ENCODE results near the gene HAO2.

DNA sequence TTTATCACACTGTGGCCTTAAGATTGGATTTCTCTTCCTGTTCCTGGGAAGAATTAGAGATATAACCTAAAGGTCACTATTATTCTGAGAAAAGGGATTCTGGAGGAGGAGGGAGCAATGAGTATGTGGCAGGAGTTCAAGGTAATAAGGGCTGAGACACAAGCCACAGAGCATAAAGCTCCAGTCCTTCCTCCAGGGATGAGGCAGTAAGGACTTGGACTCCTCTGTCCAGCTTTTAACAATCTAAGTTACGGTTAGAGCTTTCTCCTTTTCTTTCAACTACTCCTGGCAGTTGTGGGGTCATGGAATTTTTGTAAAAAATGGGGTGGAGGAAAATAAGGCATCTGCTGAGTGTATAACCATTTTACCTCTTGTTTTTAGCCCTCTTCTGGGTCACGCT lies 46.4 kb downstream of the HAO2 start, which contains the start of gene HSD3B2:
- TF ChIP-seq, protein P1, sequence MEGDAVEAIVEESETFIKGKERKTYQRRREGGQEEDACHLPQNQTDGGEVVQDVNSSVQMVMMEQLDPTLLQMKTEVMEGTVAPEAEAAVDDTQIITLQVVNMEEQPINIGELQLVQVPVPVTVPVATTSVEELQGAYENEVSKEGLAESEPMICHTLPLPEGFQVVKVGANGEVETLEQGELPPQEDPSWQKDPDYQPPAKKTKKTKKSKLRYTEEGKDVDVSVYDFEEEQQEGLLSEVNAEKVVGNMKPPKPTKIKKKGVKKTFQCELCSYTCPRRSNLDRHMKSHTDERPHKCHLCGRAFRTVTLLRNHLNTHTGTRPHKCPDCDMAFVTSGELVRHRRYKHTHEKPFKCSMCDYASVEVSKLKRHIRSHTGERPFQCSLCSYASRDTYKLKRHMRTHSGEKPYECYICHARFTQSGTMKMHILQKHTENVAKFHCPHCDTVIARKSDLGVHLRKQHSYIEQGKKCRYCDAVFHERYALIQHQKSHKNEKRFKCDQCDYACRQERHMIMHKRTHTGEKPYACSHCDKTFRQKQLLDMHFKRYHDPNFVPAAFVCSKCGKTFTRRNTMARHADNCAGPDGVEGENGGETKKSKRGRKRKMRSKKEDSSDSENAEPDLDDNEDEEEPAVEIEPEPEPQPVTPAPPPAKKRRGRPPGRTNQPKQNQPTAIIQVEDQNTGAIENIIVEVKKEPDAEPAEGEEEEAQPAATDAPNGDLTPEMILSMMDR (IDR thresholded peaks at IDR 0.05 in 8 of 11, conservative IDR thresholded peaks at IDR 0.05 in 3 of 11) = no peak
- TF ChIP-seq POLR2AphosphoS5 (IDR thresholded peaks at IDR 0.05) = no peak
